ENCODE data around the gene OSBPL9.
A peak's percentile ranks its signal among the peaks of the same experiment; 100 is the strongest.
"Not testable (repeated sequence)": the region's sequence is repeated elsewhere in the genome, so short reads cannot be mapped to it uniquely, and the experiment has no call there.

Gene OSBPL9

GRCh38 chr1:51799372-51799771, 182.5 kb downstream of the OSBPL9 start:
- no peak for TF ChIP-seq CTCF (conservative IDR thresholded peaks at IDR 0.05; ENCODE audit: low read length)

GRCh38 chr1:51814513-51814912, 197.6 kb downstream of the OSBPL9 start:
- TF ChIP-seq CTCF (conservative IDR thresholded peaks at IDR 0.05; ENCODE audit: low read length) = no peak
- DNase-seq (ENCODE audit: low read depth) = no peak
- no peak overlapping the region for H3K4me3 ChIP-seq (ENCODE audit: low read length)

More at GRCh38 chr1:51799372-51799771, 182.5 kb downstream of the OSBPL9 start:
- DNase-seq (ENCODE audit: low read depth) = no peak
- H3K4me3 ChIP-seq (ENCODE audit: low read length) = no peak overlapping the region

GRCh38 chr1:51818487-51818886, 201.6 kb downstream of the OSBPL9 start:
- TF ChIP-seq CTCF (conservative IDR thresholded peaks at IDR 0.05; ENCODE audit: low read length) = no peak
- H3K4me3 ChIP-seq (ENCODE audit: low read length) = no peak overlapping the region
- DNase-seq (ENCODE audit: low read depth) = no peak

GRCh38 chr1:51819021-51819420, 202.1 kb downstream of the OSBPL9 start:
- H3K4me3 ChIP-seq (ENCODE audit: low read length); DNase-seq (ENCODE audit: low read depth): not testable (repeated sequence)

GRCh38 chr1:51819810-51820209, 202.9 kb downstream of the OSBPL9 start:
- no peak for TF ChIP-seq CTCF (conservative IDR thresholded peaks at IDR 0.05; ENCODE audit: low read length)
- peak; percentile 46 for DNase-seq (ENCODE audit: low read depth)
- H3K4me3 ChIP-seq (ENCODE audit: low read length) = no peak overlapping the region

- no peak overlapping the region for H3K4me3 ChIP-seq (ENCODE audit: low read length)
- no peak for DNase-seq (ENCODE audit: low read depth)
- no peak for TF ChIP-seq CTCF (conservative IDR thresholded peaks at IDR 0.05; ENCODE audit: low read length)
These were observed 212.2 kb downstream of the OSBPL9 start for GRCh38 chr1:51829058-51829457.

GRCh38 chr1:51833700-51834099, 216.8 kb downstream of the OSBPL9 start:
- TF ChIP-seq CTCF (conservative IDR thresholded peaks at IDR 0.05; ENCODE audit: low read length) = no peak
- no peak overlapping the region for H3K4me3 ChIP-seq (ENCODE audit: low read length)
- no peak for DNase-seq (ENCODE audit: low read depth)

GRCh38 chr1:51837243-51837642, 220.4 kb downstream of the OSBPL9 start:
- no peak for DNase-seq (ENCODE audit: low read depth)
- H3K4me3 ChIP-seq (ENCODE audit: low read length) = no peak overlapping the region
- no peak for TF ChIP-seq CTCF (conservative IDR thresholded peaks at IDR 0.05; ENCODE audit: low read length)

All from AG10803 (cell line).